Stomach smooth muscle (tissue), 2 donors: ENCODE results near the gene MVD.
"Not testable (repeated sequence)": the region's sequence is repeated elsewhere in the genome, so short reads cannot be mapped to it uniquely, and the experiment has no call there.

ENCODE experiments used
- H3K27ac ChIP-seq: one replicate; pipeline ENCODE4 v1.7.0; 2013; ENCODE audit warnings: mild to moderate bottlenecking, low read length, inconsistent platforms
- H3K27me3 ChIP-seq, 2 donors: one replicate each; pipeline ENCODE4 v1.7.0; 2013; ENCODE audit warnings: low read length in 2 of 2; ENCODE audit not compliant: insufficient read depth in 2 of 2, control insufficient read depth in 1 of 2
- H3K36me3 ChIP-seq, 2 donors: one replicate each; pipeline ENCODE4 v1.7.0; 2013; ENCODE audit warnings: low read length in 2 of 2; ENCODE audit not compliant: control insufficient read depth in 2 of 2, insufficient read depth in 2 of 2
- H3K4me1 ChIP-seq: one replicate; pipeline ENCODE4 v1.7.0; 2013; ENCODE audit warnings: low read length; ENCODE audit not compliant: control insufficient read depth, insufficient read depth
- H3K4me3 ChIP-seq, 2 donors: one replicate each; pipeline ENCODE4 v1.7.0; 2013; ENCODE audit warnings: low read length in 2 of 2
- H3K9ac ChIP-seq, 2 donors: one replicate each; pipeline ENCODE4 v1.7.0; 2013; ENCODE audit warnings: low read length in 2 of 2, mild to moderate bottlenecking in 1 of 2
- H3K9me3 ChIP-seq, 2 donors: one replicate each; pipeline ENCODE4 v1.7.0; 2013; ENCODE audit warnings: low read length in 2 of 2; ENCODE audit not compliant: control insufficient read depth in 2 of 2
- donor health status: healthy.
- donor health status: Pancreatic carcinoma.

MVD gene

GRCh38 chr16:88613293-88613692, 49.6 kb downstream of the MVD start:
- Histone ChIP-seq H3K27me3 (no peaks in the 10 kb centered on the region), H3K27ac (no peak overlapping the region), H3K36me3 (peaks cover 16 to 19% of the 10 kb centered on the region in 2 donors), H3K4me3 (no peak overlapping the region), H3K9me3 (no peaks in the 10 kb centered on the region), H3K4me1 (no peaks in the 10 kb centered on the region), H3K9ac (no peak overlapping the region)

GRCh38 chr16:88610909-88611812, 51.7 kb downstream of the MVD start:
- H3K9ac ChIP-seq, result no peak overlapping the region
- no peak overlapping the region for H3K4me3 ChIP-seq
- H3K27ac ChIP-seq, result no peak overlapping the region
- peaks cover 20 to 27% of the 10 kb centered on the region in 2 donors for H3K36me3 ChIP-seq
- no peaks in the 10 kb centered on the region for H3K4me1 ChIP-seq
- no peaks in the 10 kb centered on the region for H3K27me3 ChIP-seq
- no peaks in the 10 kb centered on the region for H3K9me3 ChIP-seq

GRCh38 chr16:88610080-88610479, 52.8 kb downstream of the MVD start:
- Histone ChIP-seq H3K4me1 (no peaks in the 10 kb centered on the region), H3K9me3 (no peaks in the 10 kb centered on the region), H3K9ac (no peak overlapping the region), H3K4me3 (no peak overlapping the region), H3K36me3 (peaks cover 28 to 29% of the 10 kb centered on the region in 2 donors), H3K27me3 (no peaks in the 10 kb centered on the region), H3K27ac (no peak overlapping the region)

- H3K4me3 ChIP-seq, H3K4me1 ChIP-seq, H3K9me3 ChIP-seq, H3K9ac ChIP-seq, H3K27me3 ChIP-seq, H3K27ac ChIP-seq: not testable (repeated sequence)
- H3K36me3 ChIP-seq, result peaks cover 29 to 31% of the 10 kb centered on the region in 2 donors
Measured at GRCh38 chr16:88609426-88609825, 53.5 kb downstream of the MVD start.

GRCh38 chr16:88608076-88608475, 54.8 kb downstream of the MVD start:
- Histone ChIP-seq H3K4me1 (no peaks in the 10 kb centered on the region), H3K27ac (no peak overlapping the region), H3K4me3 (no peak overlapping the region), H3K36me3 (peaks cover 28 to 29% of the 10 kb centered on the region in 2 donors), H3K27me3 (no peaks in the 10 kb centered on the region), H3K9ac (no peak overlapping the region), H3K9me3 (no peaks in the 10 kb centered on the region)

- H3K9me3 ChIP-seq, result no peaks in the 10 kb centered on the region
- no peak overlapping the region for H3K4me3 ChIP-seq
- no peak overlapping the region for H3K27ac ChIP-seq
- no peaks in the 10 kb centered on the region for H3K27me3 ChIP-seq
- H3K36me3 ChIP-seq, result peaks cover 34 to 37% of the 10 kb centered on the region in 2 donors
- no peaks in the 10 kb centered on the region for H3K4me1 ChIP-seq
- H3K9ac ChIP-seq, result no peak overlapping the region
Measured at GRCh38 chr16:88606148-88606757, 56.6 kb downstream of the MVD start.

GRCh38 chr16:88605186-88606147, 57.4 kb downstream of the MVD start:
- Histone ChIP-seq H3K27me3 (no peaks in the 10 kb centered on the region), H3K36me3 (peaks cover 35 to 42% of the 10 kb centered on the region in 2 donors), H3K9me3 (no peaks in the 10 kb centered on the region), H3K9ac (no peak overlapping the region), H3K27ac (no peak overlapping the region), H3K4me3 (no peak overlapping the region), H3K4me1 (no peaks in the 10 kb centered on the region)

GRCh38 chr16:88602091-88602490, 60.8 kb downstream of the MVD start:
- H3K36me3 ChIP-seq, result peaks cover 38 to 52% of the 10 kb centered on the region in 2 donors
- H3K9me3 ChIP-seq, result no peaks in the 10 kb centered on the region
- no peaks in the 10 kb centered on the region for H3K27me3 ChIP-seq
- no peak overlapping the region for H3K4me3 ChIP-seq
- no peaks in the 10 kb centered on the region for H3K4me1 ChIP-seq
- H3K27ac ChIP-seq, result no peak overlapping the region
- H3K9ac ChIP-seq, result no peak overlapping the region
